Kidney tubule cell (primary cell): ENCODE data around the gene MPND.

Experiments used
- DNase-seq: peaks from one replicate; pipeline ENCODE4 v3.0.0-alpha.2; 2018; ENCODE audit warnings: low spot score

The MPND gene

GRCh38 chr19:4403005-4403761 lies 59.8 kb downstream of the MPND start:
- DNase-seq: no peak

GRCh38 chr19:4405977-4406376 lies 62.6 kb downstream of the MPND start:
- no peak for DNase-seq

- DNase-seq: no peak
These were observed 63.3 kb downstream of the MPND start for GRCh38 chr19:4406626-4407025.

- no peak for DNase-seq
These were observed 66.0 kb downstream of the MPND start for GRCh38 chr19:4409123-4409933.
